Neural cell (in vitro differentiated cells): Measurements from ENCODE around the gene FAM171A1. TPM values are rescaled to one million over a fixed set of nuclear protein-coding genes. Genes with fewer than 3 reads are reported as not detected.

Experiments
- H2AFZ ChIP-seq: fragments of 200-600, 300-800 bp; sonication (generic), shearing (Covaris generic); 2 replicates; pipeline ENCODE4 v1.6.0; 2014; ENCODE audit warnings: low read depth, mild to moderate bottlenecking, antibody characterized with exemption, low read length, moderate library complexity
- H3F3A ChIP-seq: fragments of 200-600 bp; shearing (Covaris generic); 2 replicates; pipeline ENCODE4 v1.6.1; 2016; ENCODE audit warnings: mild to moderate bottlenecking, moderate library complexity, mixed read lengths, antibody characterized with exemption, low read length; ENCODE audit not compliant: insufficient read depth, poor library complexity, severe bottlenecking
- H3K27ac ChIP-seq: fragments of 200-600, 300-800 bp; sonication (generic), shearing (Covaris generic); 2 replicates; pipeline ENCODE4 v1.5.1; 2014; ENCODE audit warnings: mild to moderate bottlenecking, low read length, moderate library complexity
- H3K27me3 ChIP-seq: fragments of 300-800, 200-600 bp; sonication (generic), shearing (Covaris generic); 2 replicates; pipeline ENCODE4 v1.6.0; 2014; ENCODE audit warnings: mild to moderate bottlenecking, low read depth, low read length, moderate library complexity; ENCODE audit not compliant: insufficient read depth
- H3K36me3 ChIP-seq: fragments of 300-800, 200-600 bp; sonication (generic), shearing (Covaris generic); 2 replicates; pipeline ENCODE4 v1.5.1; 2014; ENCODE audit warnings: mild to moderate bottlenecking, antibody characterized with exemption, low read length, moderate library complexity; ENCODE audit not compliant: insufficient read depth
- H3K4me2 ChIP-seq: fragments of 300-800, 200-600 bp; sonication (generic), shearing (Covaris generic); 2 replicates; pipeline ENCODE4 v1.6.0; 2014; ENCODE audit warnings: mild to moderate bottlenecking, low read length
- H3K4me3 ChIP-seq: fragments of 300-800, 200-600 bp; sonication (generic), shearing (Covaris generic); 2 replicates; pipeline ENCODE4 v1.5.1; 2014; ENCODE audit warnings: mild to moderate bottlenecking, low read length, moderate library complexity
- H3K79me2 ChIP-seq: fragments of 200-600 bp; shearing (Covaris generic); replicated peaks from 2 replicates; pipeline ENCODE4 v1.6.0; 2014; ENCODE audit warnings: mild to moderate bottlenecking, low read length, moderate library complexity; ENCODE audit not compliant: insufficient read depth
- H3K9ac ChIP-seq: fragments of 300-800, 200-600 bp; sonication (generic), shearing (Covaris generic); 2 replicates; pipeline ENCODE4 v1.6.1; 2016; ENCODE audit warnings: mild to moderate bottlenecking, low read length, mixed read lengths
- H3K9me2 ChIP-seq: fragments of 200-600 bp; shearing (Covaris generic); 2 replicates; pipeline ENCODE4 v1.6.1; 2016; ENCODE audit warnings: mild to moderate bottlenecking, low read length, mixed read lengths; ENCODE audit not compliant: insufficient read depth
- H3K9me3 ChIP-seq: fragments of 200-600, 300-800 bp; sonication (generic), shearing (Covaris generic); 2 replicates; pipeline ENCODE4 v1.6.1; 2016; ENCODE audit warnings: mild to moderate bottlenecking, mixed run types, low read length, moderate library complexity, mixed read lengths
- H4K20me1 ChIP-seq: fragments of 200-600 bp; shearing (Covaris generic); 2 replicates; pipeline ENCODE4 v1.6.1; 2016; ENCODE audit warnings: mild to moderate bottlenecking, mixed run types; ENCODE audit not compliant: insufficient read depth
- EP300 ChIP-seq: fragments of 450-650 bp; conservative IDR thresholded peaks from 2 replicates; pipeline ENCODE4 v1.6.1; 2014; ENCODE audit warnings: antibody characterized with exemption, mild to moderate bottlenecking, moderate library complexity; ENCODE audit not compliant: poor library complexity, severe bottlenecking
- EZH2 ChIP-seq: fragments of 200-600, 300-800 bp; shearing (Covaris generic), sonication (generic); IDR thresholded peaks from 2 replicates; pipeline ENCODE4 v1.6.1; 2014; ENCODE audit warnings: antibody characterized with exemption, low read length, borderline replicate concordance, mild to moderate bottlenecking; ENCODE audit not compliant: insufficient read depth, poor library complexity, severe bottlenecking
- MXI1 ChIP-seq: fragments of 450-650 bp; conservative IDR thresholded peaks from 2 replicates; pipeline ENCODE4 v1.6.1; 2014; ENCODE audit warnings: antibody characterized with exemption, mild to moderate bottlenecking; ENCODE audit not compliant: poor library complexity, severe bottlenecking
- POLR2AphosphoS5 ChIP-seq: IDR thresholded peaks from 2 replicates; pipeline ENCODE4 v1.6.1; 2012
- RAD21 ChIP-seq: fragments of 450-650 bp; conservative IDR thresholded peaks from 2 replicates; pipeline ENCODE4 v1.6.1; 2014; ENCODE audit warnings: antibody characterized with exemption, mild to moderate bottlenecking, moderate library complexity
- SMC3 ChIP-seq: fragments of 450-650 bp; conservative IDR thresholded peaks from 2 replicates; pipeline ENCODE4 v1.6.1; 2014; ENCODE audit warnings: antibody characterized with exemption, mild to moderate bottlenecking, moderate library complexity; ENCODE audit not compliant: poor library complexity
- TAF1 ChIP-seq: IDR thresholded peaks from 2 replicates; pipeline ENCODE4 v1.6.1; 2012; ENCODE audit warnings: low read depth
- polyA plus RNA-seq: library from polyadenylated mRNA; depleted of rRNA; stranded (reverse); fragments of >200 nt; gene quantifications from 2 replicates; pipeline ENCODE4 v1.2.3, GENCODE V29; 2014
- TF ChIP-seq, protein P1 (sequence below): IDR thresholded peaks from 2 replicates; pipeline ENCODE4 v1.6.1; 2012; ENCODE audit warnings: borderline replicate concordance
- TF ChIP-seq, protein P2 (sequence below): fragments of 450-650 bp; IDR thresholded peaks from 2 replicates; pipeline ENCODE4 v1.5.1; 2014; ENCODE audit warnings: antibody characterized with exemption, mild to moderate bottlenecking, moderate library complexity; ENCODE audit not compliant: poor library complexity, severe bottlenecking

FAM171A1 gene
- polyA plus RNA-seq, 1 donor from 2014 or later, result 28.8 TPM

DNA sequence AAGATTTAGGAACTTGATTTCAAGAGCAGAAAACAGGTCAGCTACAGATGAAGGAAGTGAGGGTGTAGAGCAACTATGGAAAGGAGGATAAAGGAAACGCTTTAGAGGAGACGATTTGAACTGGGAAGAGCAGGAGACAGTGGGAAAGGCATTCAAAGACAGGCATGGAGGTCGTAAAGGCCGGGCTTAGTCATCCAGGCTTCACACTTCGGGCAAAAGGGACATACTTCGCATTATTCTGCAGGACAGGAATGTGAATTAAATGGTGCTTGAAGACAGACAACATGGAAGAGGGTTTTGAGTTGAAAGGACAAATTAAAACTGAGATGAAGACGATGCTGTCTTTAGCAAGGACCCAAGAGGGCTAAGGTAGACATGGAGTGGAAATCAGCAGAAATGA is 8.1 kb downstream of the FAM171A1 start:
- Histone ChIP-seq H3F3A (no peaks in the 10 kb centered on the region), H3K4me2 (no peak overlapping the region), H4K20me1 (no peaks in the 10 kb centered on the region), H3K9me2 (no peaks in the 10 kb centered on the region), H3K79me2 (peaks cover 82% of the 10 kb centered on the region), H3K27ac (no peak overlapping the region), H3K9me3 (no peaks in the 10 kb centered on the region), H3K4me3 (no peak overlapping the region), H3K36me3 (peaks cover 4% of the 10 kb centered on the region), H2AFZ (no peak overlapping the region), H3K9ac (no peak overlapping the region), H3K27me3 (no peaks in the 10 kb centered on the region)
- TF ChIP-seq SMC3, result no peak

DNA sequence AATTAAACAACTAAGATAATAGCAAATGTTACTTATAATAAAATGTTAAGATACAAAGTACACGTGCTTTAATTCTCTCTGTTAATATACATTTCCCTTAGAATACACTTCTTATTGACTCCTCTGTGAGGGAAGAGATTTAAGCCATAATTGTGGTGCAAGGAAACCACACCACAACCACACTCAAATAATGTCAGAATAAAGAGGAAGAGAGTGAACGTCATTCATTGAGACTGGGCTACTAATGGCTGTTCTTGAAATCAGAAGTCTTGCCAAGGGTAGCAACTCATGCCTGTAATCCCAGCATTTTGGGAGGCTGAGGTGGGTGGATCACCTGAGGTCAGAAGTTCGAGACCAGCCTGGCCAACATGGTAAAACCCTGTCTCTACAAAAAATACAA is 10.0 kb downstream of the FAM171A1 start:
- no peaks in the 10 kb centered on the region for H3F3A ChIP-seq
- H3K27me3 ChIP-seq, result no peaks in the 10 kb centered on the region
- TF ChIP-seq SMC3 (no peak), TAF1 (no peak), EZH2 (no peak), MXI1 (no peak), RAD21 (no peak), EP300 (no peak), POLR2AphosphoS5 (no peak)
- TF ChIP-seq, protein P1, sequence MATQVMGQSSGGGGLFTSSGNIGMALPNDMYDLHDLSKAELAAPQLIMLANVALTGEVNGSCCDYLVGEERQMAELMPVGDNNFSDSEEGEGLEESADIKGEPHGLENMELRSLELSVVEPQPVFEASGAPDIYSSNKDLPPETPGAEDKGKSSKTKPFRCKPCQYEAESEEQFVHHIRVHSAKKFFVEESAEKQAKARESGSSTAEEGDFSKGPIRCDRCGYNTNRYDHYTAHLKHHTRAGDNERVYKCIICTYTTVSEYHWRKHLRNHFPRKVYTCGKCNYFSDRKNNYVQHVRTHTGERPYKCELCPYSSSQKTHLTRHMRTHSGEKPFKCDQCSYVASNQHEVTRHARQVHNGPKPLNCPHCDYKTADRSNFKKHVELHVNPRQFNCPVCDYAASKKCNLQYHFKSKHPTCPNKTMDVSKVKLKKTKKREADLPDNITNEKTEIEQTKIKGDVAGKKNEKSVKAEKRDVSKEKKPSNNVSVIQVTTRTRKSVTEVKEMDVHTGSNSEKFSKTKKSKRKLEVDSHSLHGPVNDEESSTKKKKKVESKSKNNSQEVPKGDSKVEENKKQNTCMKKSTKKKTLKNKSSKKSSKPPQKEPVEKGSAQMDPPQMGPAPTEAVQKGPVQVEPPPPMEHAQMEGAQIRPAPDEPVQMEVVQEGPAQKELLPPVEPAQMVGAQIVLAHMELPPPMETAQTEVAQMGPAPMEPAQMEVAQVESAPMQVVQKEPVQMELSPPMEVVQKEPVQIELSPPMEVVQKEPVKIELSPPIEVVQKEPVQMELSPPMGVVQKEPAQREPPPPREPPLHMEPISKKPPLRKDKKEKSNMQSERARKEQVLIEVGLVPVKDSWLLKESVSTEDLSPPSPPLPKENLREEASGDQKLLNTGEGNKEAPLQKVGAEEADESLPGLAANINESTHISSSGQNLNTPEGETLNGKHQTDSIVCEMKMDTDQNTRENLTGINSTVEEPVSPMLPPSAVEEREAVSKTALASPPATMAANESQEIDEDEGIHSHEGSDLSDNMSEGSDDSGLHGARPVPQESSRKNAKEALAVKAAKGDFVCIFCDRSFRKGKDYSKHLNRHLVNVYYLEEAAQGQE, result no peak
- TF ChIP-seq, protein P2, sequence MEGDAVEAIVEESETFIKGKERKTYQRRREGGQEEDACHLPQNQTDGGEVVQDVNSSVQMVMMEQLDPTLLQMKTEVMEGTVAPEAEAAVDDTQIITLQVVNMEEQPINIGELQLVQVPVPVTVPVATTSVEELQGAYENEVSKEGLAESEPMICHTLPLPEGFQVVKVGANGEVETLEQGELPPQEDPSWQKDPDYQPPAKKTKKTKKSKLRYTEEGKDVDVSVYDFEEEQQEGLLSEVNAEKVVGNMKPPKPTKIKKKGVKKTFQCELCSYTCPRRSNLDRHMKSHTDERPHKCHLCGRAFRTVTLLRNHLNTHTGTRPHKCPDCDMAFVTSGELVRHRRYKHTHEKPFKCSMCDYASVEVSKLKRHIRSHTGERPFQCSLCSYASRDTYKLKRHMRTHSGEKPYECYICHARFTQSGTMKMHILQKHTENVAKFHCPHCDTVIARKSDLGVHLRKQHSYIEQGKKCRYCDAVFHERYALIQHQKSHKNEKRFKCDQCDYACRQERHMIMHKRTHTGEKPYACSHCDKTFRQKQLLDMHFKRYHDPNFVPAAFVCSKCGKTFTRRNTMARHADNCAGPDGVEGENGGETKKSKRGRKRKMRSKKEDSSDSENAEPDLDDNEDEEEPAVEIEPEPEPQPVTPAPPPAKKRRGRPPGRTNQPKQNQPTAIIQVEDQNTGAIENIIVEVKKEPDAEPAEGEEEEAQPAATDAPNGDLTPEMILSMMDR, result no peak
- peaks cover 4% of the 10 kb centered on the region for H3K36me3 ChIP-seq
- H3K79me2 ChIP-seq, result peaks cover 71% of the 10 kb centered on the region
- H4K20me1 ChIP-seq, result no peaks in the 10 kb centered on the region
- no peak overlapping the region for H3K4me2 ChIP-seq
- H3K9me3 ChIP-seq, result no peaks in the 10 kb centered on the region
- no peak overlapping the region for H2AFZ ChIP-seq
- no peak overlapping the region for H3K4me3 ChIP-seq
- no peak overlapping the region for H3K27ac ChIP-seq
- no peaks in the 10 kb centered on the region for H3K9me2 ChIP-seq
- no peak overlapping the region for H3K9ac ChIP-seq

DNA sequence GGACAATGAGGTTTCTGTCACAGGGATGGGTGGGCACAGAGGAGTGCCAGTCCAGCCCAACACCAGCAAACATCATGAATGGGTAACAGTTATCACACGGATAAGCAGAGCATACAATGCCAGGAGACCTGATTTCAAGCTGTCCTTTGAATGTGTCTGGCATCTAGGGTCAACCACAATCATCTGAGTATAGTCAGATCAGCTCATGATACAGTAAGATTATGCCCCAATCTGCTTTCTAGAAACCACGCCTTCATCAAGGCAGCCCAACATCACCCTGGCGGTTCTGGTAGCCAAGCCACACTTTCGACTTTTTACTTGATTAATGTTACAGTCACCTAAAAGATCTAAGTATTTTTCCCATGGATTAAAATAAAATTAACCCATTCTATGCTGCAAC is 10.5 kb downstream of the FAM171A1 start:
- no peaks in the 10 kb centered on the region for H4K20me1 ChIP-seq
- no peaks in the 10 kb centered on the region for H3K27me3 ChIP-seq
- no peaks in the 10 kb centered on the region for H3F3A ChIP-seq
- H3K27ac ChIP-seq, result no peak overlapping the region
- H3K9me2 ChIP-seq, result no peaks in the 10 kb centered on the region
- TF ChIP-seq EP300, result no peak
- no peak for TF ChIP-seq EZH2
- no peak for TF ChIP-seq RAD21
- TF ChIP-seq SMC3, result no peak
- TF ChIP-seq, protein P1, result no peak
- no peak for TF ChIP-seq POLR2AphosphoS5
- TF ChIP-seq MXI1, result no peak
- TF ChIP-seq, protein P2, result no peak
- no peak for TF ChIP-seq TAF1
- H3K36me3 ChIP-seq, result peaks cover 4% of the 10 kb centered on the region
- H3K9ac ChIP-seq, result no peak overlapping the region
- no peak overlapping the region for H3K4me2 ChIP-seq
- no peaks in the 10 kb centered on the region for H3K9me3 ChIP-seq
- peaks cover 69% of the 10 kb centered on the region for H3K79me2 ChIP-seq
- H3K4me3 ChIP-seq, result no peak overlapping the region
- H2AFZ ChIP-seq, result no peak overlapping the region
